Measurements from ENCODE around the gene EIF2AK2.

The EIF2AK2 gene

DNA sequence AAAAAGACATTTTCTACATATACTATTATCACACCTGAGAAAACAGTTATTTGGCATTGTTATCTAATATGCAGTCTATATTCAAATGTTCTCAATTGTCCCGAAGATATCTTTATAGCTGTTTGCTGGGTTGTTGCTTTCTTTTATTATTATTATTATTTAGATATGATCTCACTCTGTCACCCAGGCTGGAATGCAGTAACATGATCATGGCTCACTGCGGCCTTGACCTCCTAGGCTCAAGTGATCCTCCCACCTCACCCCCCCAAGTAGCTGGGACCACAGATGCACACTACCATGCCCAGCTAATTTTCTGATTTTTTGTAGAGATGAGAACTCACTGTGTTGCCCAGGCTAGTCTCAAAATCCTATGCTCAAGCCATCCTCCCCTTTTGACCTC is 52.6 kb downstream of the EIF2AK2 start:
- Mint-ChIP-seq H3K9me3 (no peaks in the 10 kb centered on the region), H3K36me3 (ENCODE audit: low read depth) (peaks cover 41% of the 10 kb centered on the region), H3K27ac (no peak overlapping the region), H3K27me3 (ENCODE audit: low read depth, poor library complexity) (no peaks in the 10 kb centered on the region), H3K4me1 (peaks cover 19% of the 10 kb centered on the region), H3K4me3 (no peak overlapping the region)
- TF ChIP-seq, protein P1, sequence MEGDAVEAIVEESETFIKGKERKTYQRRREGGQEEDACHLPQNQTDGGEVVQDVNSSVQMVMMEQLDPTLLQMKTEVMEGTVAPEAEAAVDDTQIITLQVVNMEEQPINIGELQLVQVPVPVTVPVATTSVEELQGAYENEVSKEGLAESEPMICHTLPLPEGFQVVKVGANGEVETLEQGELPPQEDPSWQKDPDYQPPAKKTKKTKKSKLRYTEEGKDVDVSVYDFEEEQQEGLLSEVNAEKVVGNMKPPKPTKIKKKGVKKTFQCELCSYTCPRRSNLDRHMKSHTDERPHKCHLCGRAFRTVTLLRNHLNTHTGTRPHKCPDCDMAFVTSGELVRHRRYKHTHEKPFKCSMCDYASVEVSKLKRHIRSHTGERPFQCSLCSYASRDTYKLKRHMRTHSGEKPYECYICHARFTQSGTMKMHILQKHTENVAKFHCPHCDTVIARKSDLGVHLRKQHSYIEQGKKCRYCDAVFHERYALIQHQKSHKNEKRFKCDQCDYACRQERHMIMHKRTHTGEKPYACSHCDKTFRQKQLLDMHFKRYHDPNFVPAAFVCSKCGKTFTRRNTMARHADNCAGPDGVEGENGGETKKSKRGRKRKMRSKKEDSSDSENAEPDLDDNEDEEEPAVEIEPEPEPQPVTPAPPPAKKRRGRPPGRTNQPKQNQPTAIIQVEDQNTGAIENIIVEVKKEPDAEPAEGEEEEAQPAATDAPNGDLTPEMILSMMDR (IDR thresholded peaks at IDR 0.05), result no peak
- no peak for DNase-seq

- Mint-ChIP-seq H3K36me3 (ENCODE audit: low read depth) (peaks cover 25% of the 10 kb centered on the region), H3K4me1 (peaks cover 19% of the 10 kb centered on the region), H3K9me3 (no peaks in the 10 kb centered on the region), H3K27ac (no peak overlapping the region), H3K27me3 (ENCODE audit: low read depth, poor library complexity) (no peaks in the 10 kb centered on the region), H3K4me3 (no peak overlapping the region)
- TF ChIP-seq, protein P1 (IDR thresholded peaks at IDR 0.05), result no peak
- no peak for DNase-seq
Observed at GRCh38 chr2:37102588-37102987, 54.2 kb downstream of the EIF2AK2 start.

GRCh38 chr2:37100054-37100453 is 56.7 kb downstream of the EIF2AK2 start:
- H3K27ac Mint-ChIP-seq, result no peak overlapping the region

DNA sequence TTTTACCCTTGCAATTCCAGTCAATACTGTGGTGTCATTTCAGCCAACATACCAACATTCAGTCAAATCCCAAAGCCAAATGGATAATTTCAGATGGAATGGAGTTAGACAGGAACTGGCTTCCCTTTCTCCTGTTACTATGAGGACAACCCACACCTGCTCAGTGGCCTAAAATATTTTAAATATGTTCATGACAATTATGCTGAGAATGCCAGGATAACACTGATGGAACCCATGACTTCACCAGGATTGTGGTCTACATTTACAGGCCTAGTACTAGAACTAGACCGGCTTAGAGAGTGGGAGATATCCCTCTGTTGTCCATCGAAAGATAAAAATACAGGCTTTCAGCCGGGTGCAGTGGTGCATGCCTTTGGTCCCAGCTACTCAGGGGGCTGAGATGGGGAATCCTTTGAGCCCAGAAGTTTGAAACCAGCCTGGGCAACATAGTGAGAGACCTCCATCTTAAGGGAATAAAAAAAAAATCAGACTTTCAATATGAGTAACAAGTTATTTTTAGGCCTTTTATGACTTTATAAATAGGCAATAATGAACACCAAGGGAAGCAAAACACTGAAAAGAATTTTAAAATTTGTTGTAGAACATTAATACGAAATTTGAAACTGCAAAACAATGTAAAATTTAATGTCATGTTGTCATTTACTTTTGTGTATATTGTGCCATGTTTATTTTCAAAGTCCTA is 58.2 kb downstream of the EIF2AK2 start:
- Mint-ChIP-seq H3K36me3 (ENCODE audit: low read depth) (peaks cover 15% of the 10 kb centered on the region), H3K27me3 (ENCODE audit: low read depth, poor library complexity) (no peaks in the 10 kb centered on the region), H3K4me1 (no peaks in the 10 kb centered on the region), H3K27ac (no peak overlapping the region), H3K4me3 (no peak overlapping the region), H3K9me3 (no peaks in the 10 kb centered on the region)
- DNase-seq, result no peak
- TF ChIP-seq, protein P1 (IDR thresholded peaks at IDR 0.05), result no peak

More at GRCh38 chr2:37100054-37100453, 56.7 kb downstream of the EIF2AK2 start:
- Mint-ChIP-seq H3K27me3 (ENCODE audit: low read depth, poor library complexity) (no peaks in the 10 kb centered on the region), H3K4me1 (peaks cover 8% of the 10 kb centered on the region), H3K4me3 (no peak overlapping the region), H3K9me3 (no peaks in the 10 kb centered on the region), H3K36me3 (ENCODE audit: low read depth) (peaks cover 6% of the 10 kb centered on the region)
- TF ChIP-seq, protein P1 (IDR thresholded peaks at IDR 0.05), result no peak
- no peak for DNase-seq

GRCh38 chr2:37096568-37096967 is 60.2 kb downstream of the EIF2AK2 start:
- H3K27me3 Mint-ChIP-seq (ENCODE audit: low read depth, poor library complexity), result no peaks in the 10 kb centered on the region
- H3K36me3 Mint-ChIP-seq (ENCODE audit: low read depth), result peaks cover 24% of the 10 kb centered on the region
- no peak for DNase-seq
- H3K4me3 Mint-ChIP-seq, result no peak overlapping the region
- H3K4me1 Mint-ChIP-seq, result no peaks in the 10 kb centered on the region
- no peaks in the 10 kb centered on the region for H3K9me3 Mint-ChIP-seq
- TF ChIP-seq, protein P1 (IDR thresholded peaks at IDR 0.05), result no peak
- no peak overlapping the region for H3K27ac Mint-ChIP-seq

- H3K4me1 Mint-ChIP-seq, result no peaks in the 10 kb centered on the region
- no peaks in the 10 kb centered on the region for H3K27me3 Mint-ChIP-seq (ENCODE audit: low read depth, poor library complexity)
- H3K4me3 Mint-ChIP-seq, result no peak overlapping the region
- H3K27ac Mint-ChIP-seq, result no peak overlapping the region
- TF ChIP-seq, protein P1 (IDR thresholded peaks at IDR 0.05), result no peak
- H3K36me3 Mint-ChIP-seq (ENCODE audit: low read depth), result peaks cover 30% of the 10 kb centered on the region
- DNase-seq, result no peak
- H3K9me3 Mint-ChIP-seq, result no peaks in the 10 kb centered on the region
Observed at GRCh38 chr2:37091873-37092272, 64.9 kb downstream of the EIF2AK2 start.

Measured in nephron progenitor cell (in vitro differentiated cells).